ENCODE measurements around the gene LMAN1L.

DNA sequence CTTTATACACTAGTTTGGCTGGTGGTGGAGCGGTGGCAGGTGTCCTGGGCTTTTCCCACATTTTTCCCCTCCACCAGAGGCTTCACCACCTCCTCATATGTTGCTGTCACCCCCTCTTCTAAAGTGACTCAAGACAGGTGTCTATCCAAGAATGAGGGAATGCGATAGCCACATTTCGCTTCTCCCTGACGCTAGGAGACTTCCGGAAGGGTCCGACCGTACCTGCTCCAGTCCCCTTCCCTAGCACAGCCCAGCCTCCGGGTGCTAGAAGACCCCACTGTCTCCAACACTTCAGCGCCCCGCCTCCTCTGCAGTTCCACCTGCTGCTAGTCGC is 60.0 kb downstream of the LMAN1L start:
- TF ChIP-seq EZH2 (IDR thresholded peaks at IDR 0.05) (no peak), POLR2AphosphoS5 (IDR thresholded peaks at IDR 0.05; ENCODE audit: borderline replicate concordance, low read depth, low read length) (no peak)

Measured in SK-N-MC (cell line).